Esophagus (tissue), 2 donors: Measurements from ENCODE around the gene NRG2. TPM values are rescaled to one million over a fixed set of nuclear protein-coding genes. Genes with fewer than 3 reads are reported as not detected.

Experiments used
- H3K27ac ChIP-seq, 2 donors: one replicate each; pipeline ENCODE4 v1.5.1; 2013; ENCODE audit warnings: low read depth in 2 of 2, mild to moderate bottlenecking in 2 of 2, inconsistent platforms in 1 of 2, low read length in 1 of 2, moderate library complexity in 1 of 2
- H3K27me3 ChIP-seq, 2 donors: one replicate each; pipeline ENCODE4 v1.6.1; 2013; ENCODE audit warnings: low read length in 2 of 2, control low read depth in 1 of 2, mild to moderate bottlenecking in 1 of 2; ENCODE audit not compliant: insufficient read depth in 2 of 2, control insufficient read depth in 1 of 2
- H3K36me3 ChIP-seq, 2 donors: one replicate each; pipeline ENCODE4 v1.6.1; 2013; ENCODE audit warnings: low read length in 1 of 2; ENCODE audit not compliant: control insufficient read depth in 2 of 2, insufficient read depth in 2 of 2
- H3K4me1 ChIP-seq, 2 donors: one replicate each; pipeline ENCODE4 v1.6.1; 2013; ENCODE audit warnings: low read length in 1 of 2; ENCODE audit not compliant: control insufficient read depth in 2 of 2, insufficient read depth in 2 of 2
- H3K4me3 ChIP-seq, 2 donors: one replicate each; pipeline ENCODE4 v1.5.1; 2013; ENCODE audit warnings: low read length in 2 of 2, mild to moderate bottlenecking in 2 of 2, low read depth in 1 of 2, moderate library complexity in 1 of 2
- H3K9me3 ChIP-seq, 2 donors: one replicate each; pipeline ENCODE4 v1.6.1; 2013; ENCODE audit warnings: mild to moderate bottlenecking in 2 of 2, low read depth in 1 of 2, low read length in 1 of 2, moderate library complexity in 1 of 2; ENCODE audit not compliant: control insufficient read depth in 2 of 2, insufficient read depth in 1 of 2
- WGBS, 2 donors: extraction: QIAGEN DNeasy Blood & Tissue Kit; methylation state at CpG; one replicate each; pipeline ENCODE4 v1.1.7; 2013; 5-methylcytosine and 5-hydroxymethylcytosine counted together
- polyA plus RNA-seq, 2 donors: library from polyadenylated mRNA; stranded (reverse); fragments of 200-250 nt; gene quantifications; one replicate each; pipeline ENCODE4 v1.2.3, GENCODE V29; 2013
- donor health status: healthy with polysubstance abuse.
- donor health status: Bipolar disorder and iron deficiency.

Gene NRG2
- polyA plus RNA-seq, 2 donors: 1.7 to 1.8 TPM

- H3K4me3 ChIP-seq: no peak overlapping the region
- WGBS, 2 donors: 17 to 19% methylated on average over 23 of the region's 23 CpGs
- no peaks in the 10 kb centered on the region for H3K36me3 ChIP-seq
- no peaks in the 10 kb centered on the region for H3K4me1 ChIP-seq
- no peaks in the 10 kb centered on the region for H3K9me3 ChIP-seq
- H3K27me3 ChIP-seq: no peaks in the 10 kb centered on the region
- H3K27ac ChIP-seq: no peak overlapping the region
Observed at GRCh38 chr5:139968547-139969261, 74.4 kb downstream of the NRG2 start.

GRCh38 chr5:139967353-139967752 lies 75.7 kb downstream of the NRG2 start:
- no peaks in the 10 kb centered on the region for H3K9me3 ChIP-seq
- no peaks in the 10 kb centered on the region for H3K27me3 ChIP-seq
- 91 to 94% methylated on average over 8 of the region's 8 CpGs for WGBS, 2 donors
- no peaks in the 10 kb centered on the region for H3K4me1 ChIP-seq
- H3K36me3 ChIP-seq: no peaks in the 10 kb centered on the region
- H3K27ac ChIP-seq: no peak overlapping the region
- H3K4me3 ChIP-seq: no peak overlapping the region

- no peak overlapping the region for H3K27ac ChIP-seq
- no peaks in the 10 kb centered on the region for H3K9me3 ChIP-seq
- no peaks in the 10 kb centered on the region for H3K36me3 ChIP-seq
- no peaks in the 10 kb centered on the region for H3K4me1 ChIP-seq
- 90 to 93% methylated on average over 4 of the region's 4 CpGs for WGBS, 2 donors
- H3K4me3 ChIP-seq: no peak overlapping the region
- H3K27me3 ChIP-seq: no peaks in the 10 kb centered on the region
Observed at GRCh38 chr5:139966856-139967255, 76.2 kb downstream of the NRG2 start.

- no peaks in the 10 kb centered on the region for H3K27me3 ChIP-seq
- no peaks in the 10 kb centered on the region for H3K9me3 ChIP-seq
- no peak overlapping the region for H3K27ac ChIP-seq
- no peaks in the 10 kb centered on the region for H3K36me3 ChIP-seq
- WGBS, 2 donors: 56 to 67% methylated on average over 8 of the region's 8 CpGs
- H3K4me3 ChIP-seq: no peak overlapping the region
- peaks cover 2 to 3% of the 10 kb centered on the region in 2 donors for H3K4me1 ChIP-seq
Observed at GRCh38 chr5:139964994-139965565, 78.0 kb downstream of the NRG2 start.

- H3K4me1 ChIP-seq: peaks cover 2 to 3% of the 10 kb centered on the region in 2 donors
- no peaks in the 10 kb centered on the region for H3K36me3 ChIP-seq
- H3K4me3 ChIP-seq: no peak overlapping the region
- no peak overlapping the region for H3K27ac ChIP-seq
- no peaks in the 10 kb centered on the region for H3K9me3 ChIP-seq
- WGBS, 2 donors: 91 to 95% methylated on average over 4 of the region's 4 CpGs
- H3K27me3 ChIP-seq: no peaks in the 10 kb centered on the region
Observed at GRCh38 chr5:139964266-139964993, 78.7 kb downstream of the NRG2 start.

- H3K4me3 ChIP-seq: no peak overlapping the region
- no peaks in the 10 kb centered on the region for H3K27me3 ChIP-seq
- no peak overlapping the region for H3K27ac ChIP-seq
- 68 to 77% methylated on average over 1 of the region's 1 CpG for WGBS, 2 donors
- peaks cover 2 to 5% of the 10 kb centered on the region in 2 donors for H3K4me1 ChIP-seq
- H3K9me3 ChIP-seq: no peaks in the 10 kb centered on the region
- H3K36me3 ChIP-seq: no peaks in the 10 kb centered on the region
Observed at GRCh38 chr5:139962445-139962844, 80.7 kb downstream of the NRG2 start.

GRCh38 chr5:139961435-139962157 lies 81.5 kb downstream of the NRG2 start:
- H3K9me3 ChIP-seq: no peaks in the 10 kb centered on the region
- H3K4me3 ChIP-seq: no peak overlapping the region
- H3K27ac ChIP-seq: no peak overlapping the region
- no peaks in the 10 kb centered on the region for H3K36me3 ChIP-seq
- no peaks in the 10 kb centered on the region for H3K27me3 ChIP-seq
- H3K4me1 ChIP-seq: peaks cover 2 to 5% of the 10 kb centered on the region in 2 donors
- WGBS, 2 donors: 73 to 81% methylated on average over 5 of the region's 5 CpGs

- Histone ChIP-seq H3K4me3 (no peak overlapping the region), H3K27me3 (no peaks in the 10 kb centered on the region), H3K36me3 (no peaks in the 10 kb centered on the region), H3K9me3 (no peaks in the 10 kb centered on the region), H3K4me1 (peaks cover 2 to 5% of the 10 kb centered on the region in 2 donors), H3K27ac (no peak overlapping the region)
- WGBS, 2 donors: 77 to 78% methylated on average over 9 of the region's 9 CpGs
Observed at GRCh38 chr5:139960723-139961383, 82.2 kb downstream of the NRG2 start.
